ENCODE data around the gene PFKM. TPM values are rescaled to one million over a fixed set of nuclear protein-coding genes. Genes with fewer than 3 reads are reported as not detected.

The PFKM gene
- total RNA-seq (ENCODE audit: low replicate concordance), result 99.0 and 119 TPM in 2 replicates
- long read RNA-seq, transcript PFKM-203 (23 exons, 3,224 nt), result major isoform, 146 of 278 reads
- long read RNA-seq, partial matches to known transcripts, result 29 of 278 reads
- long read RNA-seq, other reads (novel, unspliced or antisense), result 94 of 278 reads

DNA sequence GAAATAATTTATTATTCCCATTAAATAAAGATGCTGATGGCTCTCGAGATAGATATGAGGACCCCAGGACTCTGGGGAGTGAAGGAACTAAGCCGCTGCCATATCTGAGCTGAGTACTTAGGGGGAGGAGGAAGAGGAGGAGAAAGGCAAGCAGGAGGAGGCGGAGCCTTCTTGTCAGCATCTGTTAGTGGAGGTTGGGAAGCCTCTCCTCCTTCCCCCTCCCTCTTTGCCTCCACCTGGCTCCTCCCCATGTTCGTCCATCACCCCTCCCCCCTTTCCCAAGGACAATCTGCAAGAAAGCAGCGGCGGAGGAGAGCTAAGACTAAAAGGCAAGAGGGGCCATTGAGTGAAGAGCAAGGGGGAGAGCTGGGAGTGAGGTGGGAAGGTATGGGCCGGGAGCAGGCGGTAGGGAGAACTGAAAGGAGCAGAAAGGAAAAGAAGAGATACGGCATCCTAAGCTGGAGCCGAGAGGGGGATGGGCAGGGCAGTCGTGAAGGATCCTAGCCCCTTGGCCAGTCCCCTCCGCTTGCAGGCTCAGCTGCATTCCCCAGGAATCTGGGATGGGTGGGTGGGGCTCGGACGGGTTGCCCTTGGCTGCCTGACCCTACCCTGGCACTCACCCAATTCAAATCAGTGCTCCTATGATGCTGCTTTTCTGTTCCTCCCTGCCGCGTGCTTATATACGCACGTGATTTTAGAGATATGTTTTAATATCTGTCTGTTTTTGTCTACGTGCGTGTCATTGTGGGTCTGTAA, at the start of gene PFKM:
PFKM (plus strand) TSS at position 287 of the 756 bp plus-strand sequence. CDS start 3,411 bp downstream, outside the sequence.
- Mint-ChIP-seq H3K27me3 (peaks cover 9% of the 10 kb centered on the region), H3K4me1 (ENCODE audit: unreplicated experiment) (peaks cover 34% of the 10 kb centered on the region), H3K36me3 (peaks cover 14% of the 10 kb centered on the region), H3K27ac (peak within 1 kb of the TSS; percentile 96), H3K4me3 (peak within 1 kb of the TSS; percentile 99), H3K9me3 (no peaks in the 10 kb centered on the region)
- TF ChIP-seq, protein P1, sequence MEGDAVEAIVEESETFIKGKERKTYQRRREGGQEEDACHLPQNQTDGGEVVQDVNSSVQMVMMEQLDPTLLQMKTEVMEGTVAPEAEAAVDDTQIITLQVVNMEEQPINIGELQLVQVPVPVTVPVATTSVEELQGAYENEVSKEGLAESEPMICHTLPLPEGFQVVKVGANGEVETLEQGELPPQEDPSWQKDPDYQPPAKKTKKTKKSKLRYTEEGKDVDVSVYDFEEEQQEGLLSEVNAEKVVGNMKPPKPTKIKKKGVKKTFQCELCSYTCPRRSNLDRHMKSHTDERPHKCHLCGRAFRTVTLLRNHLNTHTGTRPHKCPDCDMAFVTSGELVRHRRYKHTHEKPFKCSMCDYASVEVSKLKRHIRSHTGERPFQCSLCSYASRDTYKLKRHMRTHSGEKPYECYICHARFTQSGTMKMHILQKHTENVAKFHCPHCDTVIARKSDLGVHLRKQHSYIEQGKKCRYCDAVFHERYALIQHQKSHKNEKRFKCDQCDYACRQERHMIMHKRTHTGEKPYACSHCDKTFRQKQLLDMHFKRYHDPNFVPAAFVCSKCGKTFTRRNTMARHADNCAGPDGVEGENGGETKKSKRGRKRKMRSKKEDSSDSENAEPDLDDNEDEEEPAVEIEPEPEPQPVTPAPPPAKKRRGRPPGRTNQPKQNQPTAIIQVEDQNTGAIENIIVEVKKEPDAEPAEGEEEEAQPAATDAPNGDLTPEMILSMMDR (conservative IDR thresholded peaks at IDR 0.05), result no peak
- DNase-seq (ENCODE audit: extremely low spot score, unreplicated experiment), result peak; percentile 81

DNA sequence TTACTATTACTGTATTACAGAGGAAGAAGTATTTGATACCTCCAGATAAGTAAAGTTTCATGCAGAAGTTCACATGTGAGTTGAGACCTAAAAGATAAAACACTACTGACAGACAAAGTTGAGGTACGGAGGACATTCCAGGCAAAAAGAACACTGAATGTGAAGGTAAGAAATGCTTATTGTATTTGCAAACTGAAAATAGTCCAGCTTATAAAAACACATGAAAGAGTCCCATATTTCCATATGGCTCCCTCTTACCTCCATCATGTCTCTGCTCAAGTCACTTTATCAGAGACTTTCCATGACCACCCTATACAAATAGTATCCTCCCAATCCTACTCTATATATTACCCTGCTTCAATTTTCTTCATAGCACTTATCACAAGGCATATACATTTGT, 49.1 kb upstream of the PFKM start:
- H3K4me3 Mint-ChIP-seq, result no peak overlapping the region
- H3K36me3 Mint-ChIP-seq, result peaks cover 34% of the 10 kb centered on the region
- no peaks in the 10 kb centered on the region for H3K9me3 Mint-ChIP-seq
- TF ChIP-seq, protein P1 (conservative IDR thresholded peaks at IDR 0.05), result no peak
- no peak overlapping the region for H3K27ac Mint-ChIP-seq
- H3K27me3 Mint-ChIP-seq, result no peaks in the 10 kb centered on the region
- H3K4me1 Mint-ChIP-seq (ENCODE audit: unreplicated experiment), result no peaks in the 10 kb centered on the region
- DNase-seq (ENCODE audit: extremely low spot score, unreplicated experiment), result no peak

DNA sequence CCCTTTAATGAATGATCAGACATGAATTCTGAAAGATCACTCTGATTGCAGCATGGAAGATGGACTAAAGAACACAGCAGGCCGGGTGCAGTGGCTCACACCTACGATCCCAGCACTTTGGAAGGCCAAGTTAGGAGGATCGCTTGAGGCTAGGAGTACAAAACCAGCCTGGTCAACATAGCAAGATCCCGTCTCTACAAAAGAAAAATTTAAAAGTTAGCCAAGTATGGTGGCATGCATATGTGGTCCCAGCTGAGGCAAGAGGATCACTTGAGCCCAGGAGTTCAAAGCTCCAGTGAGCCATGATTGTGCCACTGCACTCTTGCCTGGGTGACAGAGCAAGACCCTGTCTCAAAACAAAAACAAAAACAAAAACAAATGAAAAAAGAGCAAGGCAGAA, 48.4 kb upstream of the PFKM start:
- H3K4me3 Mint-ChIP-seq, result no peak overlapping the region
- H3K36me3 Mint-ChIP-seq, result peaks cover 37% of the 10 kb centered on the region
- no peaks in the 10 kb centered on the region for H3K27me3 Mint-ChIP-seq
- TF ChIP-seq, protein P1 (conservative IDR thresholded peaks at IDR 0.05), result no peak
- H3K9me3 Mint-ChIP-seq, result no peaks in the 10 kb centered on the region
- H3K4me1 Mint-ChIP-seq (ENCODE audit: unreplicated experiment), result no peaks in the 10 kb centered on the region
- H3K27ac Mint-ChIP-seq, result no peak overlapping the region
- DNase-seq (ENCODE audit: extremely low spot score, unreplicated experiment), result no peak

DNA sequence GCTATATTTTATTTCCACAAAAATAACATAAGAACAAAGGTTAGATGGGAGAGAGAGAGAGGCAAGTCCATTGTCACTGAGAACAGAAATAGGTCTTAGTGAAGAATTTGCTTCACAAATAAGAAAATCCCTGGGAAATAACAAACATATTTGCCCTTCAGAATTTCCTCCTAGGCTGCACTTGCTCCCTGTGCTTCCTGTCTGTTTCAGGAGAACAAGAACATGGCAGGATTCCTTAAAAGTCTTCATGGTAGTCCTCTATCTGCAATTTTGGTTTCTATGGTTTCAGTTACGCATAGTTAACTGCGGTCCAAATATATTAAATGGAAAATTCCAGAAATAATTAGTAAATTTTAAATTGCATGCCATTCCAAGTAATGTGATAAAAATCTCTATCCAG, 47.4 kb upstream of the PFKM start:
- Mint-ChIP-seq H3K9me3 (no peaks in the 10 kb centered on the region), H3K4me1 (ENCODE audit: unreplicated experiment) (no peaks in the 10 kb centered on the region), H3K36me3 (peaks cover 38% of the 10 kb centered on the region), H3K4me3 (no peak overlapping the region), H3K27ac (no peak overlapping the region), H3K27me3 (no peaks in the 10 kb centered on the region)
- TF ChIP-seq, protein P1 (conservative IDR thresholded peaks at IDR 0.05), result no peak
- no peak for DNase-seq (ENCODE audit: extremely low spot score, unreplicated experiment)

DNA sequence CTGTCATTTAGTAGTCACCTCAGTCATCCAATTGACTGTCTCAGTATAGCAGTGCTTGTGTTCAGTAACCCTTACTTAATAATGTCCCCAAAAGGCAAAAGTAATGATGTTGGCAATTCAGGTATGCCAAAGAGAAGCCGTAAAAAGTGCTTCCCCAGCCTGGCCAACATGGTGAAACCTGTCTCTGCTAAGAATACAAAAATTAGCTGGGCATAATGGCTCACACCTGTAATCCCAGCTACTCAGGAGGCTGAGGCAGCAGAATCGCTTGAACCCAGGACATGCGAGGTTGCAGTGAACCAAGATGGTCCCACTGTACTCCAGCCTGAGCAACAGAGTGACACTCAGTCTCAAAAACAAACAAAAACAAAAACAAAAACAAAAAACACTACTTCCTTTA, 46.9 kb upstream of the PFKM start:
- H3K36me3 Mint-ChIP-seq, result peaks cover 39% of the 10 kb centered on the region
- TF ChIP-seq, protein P1 (conservative IDR thresholded peaks at IDR 0.05), result no peak
- H3K27ac Mint-ChIP-seq, result no peak overlapping the region
- H3K27me3 Mint-ChIP-seq, result no peaks in the 10 kb centered on the region
- no peak overlapping the region for H3K4me3 Mint-ChIP-seq
- H3K9me3 Mint-ChIP-seq, result no peaks in the 10 kb centered on the region
- DNase-seq (ENCODE audit: extremely low spot score, unreplicated experiment), result no peak
- H3K4me1 Mint-ChIP-seq (ENCODE audit: unreplicated experiment), result no peaks in the 10 kb centered on the region

Measured in type B pancreatic cell (in vitro differentiated cells).